NB4 (cell line): ENCODE data around the gene UNC93B1.

Source experiments
- CTCF ChIP-seq: IDR thresholded peaks from one replicate; pipeline ENCODE4 v1.5.1; 2012; ENCODE audit warnings: low read depth, low read length
- POLR2A ChIP-seq: IDR thresholded peaks from 2 replicates; pipeline ENCODE4 v1.6.1; 2011; ENCODE audit warnings: mild to moderate bottlenecking; ENCODE audit not compliant: insufficient read length; ENCODE audit errors: extremely low read depth

GRCh38 chr11:68016904-68017817 lies 13.3 kb upstream of the UNC93B1 start:
- TF ChIP-seq POLR2A = no peak
- no peak for TF ChIP-seq CTCF
